CD4-positive, alpha-beta T cell treated with Interleukin-21 for 1 hour (primary cell): ENCODE results near the gene ERBB4.

Source experiments
- DNase-seq: peaks from one replicate; pipeline ENCODE4 v3.0.0-alpha.2; 2020

ERBB4 gene

GRCh38 chr2:211371465-211371864 lies 1167.1 kb downstream of the ERBB4 start:
- DNase-seq: no peak

- no peak for DNase-seq
Observed at GRCh38 chr2:211368467-211368866, 1170.1 kb downstream of the ERBB4 start.

- DNase-seq: no peak
Observed at GRCh38 chr2:211367711-211368110, 1170.9 kb downstream of the ERBB4 start.

- DNase-seq: no peak
Observed at GRCh38 chr2:211367293-211367692, 1171.3 kb downstream of the ERBB4 start.

GRCh38 chr2:211364911-211365310 lies 1173.7 kb downstream of the ERBB4 start:
- no peak for DNase-seq

GRCh38 chr2:211361383-211361782 lies 1177.2 kb downstream of the ERBB4 start:
- no peak for DNase-seq

- DNase-seq: no peak
Observed at GRCh38 chr2:211359347-211359746, 1179.3 kb downstream of the ERBB4 start.

GRCh38 chr2:211358504-211358903 lies 1180.1 kb downstream of the ERBB4 start:
- DNase-seq: no peak

- no peak for DNase-seq
Observed at GRCh38 chr2:211354481-211354880, 1184.1 kb downstream of the ERBB4 start.

- no peak for DNase-seq
Observed at GRCh38 chr2:211351987-211352386, 1186.6 kb downstream of the ERBB4 start.

- no peak for DNase-seq
Observed at GRCh38 chr2:211349031-211349430, 1189.6 kb downstream of the ERBB4 start.

- DNase-seq: no peak
Observed at GRCh38 chr2:211347328-211347727, 1191.3 kb downstream of the ERBB4 start.

GRCh38 chr2:211344289-211344688 lies 1194.3 kb downstream of the ERBB4 start:
- DNase-seq: no peak

GRCh38 chr2:211333377-211333776 lies 1205.2 kb downstream of the ERBB4 start:
- no peak for DNase-seq

GRCh38 chr2:211331736-211332135 lies 1206.9 kb downstream of the ERBB4 start:
- DNase-seq: no peak

GRCh38 chr2:211329882-211330281 lies 1208.7 kb downstream of the ERBB4 start:
- DNase-seq: no peak

- no peak for DNase-seq
Observed at GRCh38 chr2:211329421-211329820, 1209.2 kb downstream of the ERBB4 start.

- no peak for DNase-seq
Observed at GRCh38 chr2:211328126-211328525, 1210.5 kb downstream of the ERBB4 start.
